HepG2 (cell line): ENCODE results near the gene TPGS1. TPM values are rescaled to one million over a fixed set of nuclear protein-coding genes. Genes with fewer than 3 reads are reported as not detected.

Experiments
- BCL6 ChIP-seq: IDR thresholded peaks from 2 replicates; pipeline ENCODE4 v1.6.1; 2016; ENCODE audit warnings: missing genetic modification reagents, missing compliant biosample characterization
- HHEX ChIP-seq: IDR thresholded peaks from 2 replicates; pipeline ENCODE4 v1.6.1; 2016; ENCODE audit warnings: control low read depth
- IKZF1 ChIP-seq: fragments of 450-650 bp; IDR thresholded peaks from 2 replicates; pipeline ENCODE4 v1.7.1; 2016
- MEF2D ChIP-seq: sonication (generic); formaldehyde crosslinking; IDR thresholded peaks from 2 replicates; pipeline ENCODE4 v1.5.1; 2020; ENCODE audit warnings: mild to moderate bottlenecking, missing genetic modification reagents
- MEIS2 ChIP-seq: sonication (generic); formaldehyde crosslinking; IDR thresholded peaks from 2 replicates; pipeline ENCODE4 v1.9.0; 2021; ENCODE audit warnings: mild to moderate bottlenecking, missing genetic modification reagents
- NKX3-1 ChIP-seq: sonication (generic); formaldehyde crosslinking; IDR thresholded peaks from 2 replicates; pipeline ENCODE4 v1.5.0; 2020; ENCODE audit warnings: missing genetic modification reagents
- PITX1 ChIP-seq: sonication (generic); formaldehyde crosslinking; IDR thresholded peaks from 2 replicates; pipeline ENCODE4 v1.5.1; 2020; ENCODE audit warnings: mild to moderate bottlenecking, missing genetic modification reagents
- POLR2A ChIP-seq, 2 experiments: IDR thresholded peaks; 2 replicates each; pipeline ENCODE4 v1.6.1; 2011; ENCODE audit warnings: low read depth in 2 of 2, low read length in 2 of 2, mild to moderate bottlenecking in 1 of 2, moderate library complexity in 1 of 2; ENCODE audit not compliant: insufficient read depth in 1 of 2
- TAF1 ChIP-seq: sonication (generic); formaldehyde crosslinking; IDR thresholded peaks from 2 replicates; pipeline ENCODE4 v1.4.0; 2020; ENCODE audit warnings: missing genetic modification reagents
- THAP11 ChIP-seq: IDR thresholded peaks from 2 replicates; pipeline ENCODE4 v1.6.1; 2016; ENCODE audit warnings: missing biosample characterization, missing genetic modification reagents
- ZEB1 ChIP-seq: IDR thresholded peaks from 2 replicates; pipeline ENCODE4 v1.6.1; 2012; ENCODE audit warnings: mild to moderate bottlenecking, low read depth, inconsistent platforms; ENCODE audit not compliant: insufficient replicate concordance
- ZFAT ChIP-seq: sonication (generic); formaldehyde crosslinking; conservative IDR thresholded peaks from 2 replicates; pipeline ENCODE4 v1.8.1; 2023; ENCODE audit warnings: missing genetic modification reagents, inconsistent platforms
- ZFX ChIP-seq: sonication (generic); formaldehyde crosslinking; IDR thresholded peaks from 2 replicates; pipeline ENCODE4 v1.4.0; 2020; ENCODE audit warnings: mild to moderate bottlenecking, low read depth, missing genetic modification reagents, moderate library complexity
- ZNF232 ChIP-seq: sonication (generic); formaldehyde crosslinking; IDR thresholded peaks from 2 replicates; pipeline ENCODE4 v1.4.0; 2020; ENCODE audit warnings: missing genetic modification reagents, borderline replicate concordance
- ZNF335 ChIP-seq: sonication (generic); formaldehyde crosslinking; IDR thresholded peaks from 2 replicates; pipeline ENCODE4 v1.4.0; 2020; ENCODE audit warnings: missing genetic modification reagents
- ZNF816 ChIP-seq: sonication (generic); formaldehyde crosslinking; IDR thresholded peaks from 2 replicates; pipeline ENCODE4 v1.8.0; 2022; ENCODE audit warnings: missing genetic modification reagents, mild to moderate bottlenecking, borderline replicate concordance
- polyA plus RNA-seq, 8 experiments: library from polyadenylated mRNA; depleted of rRNA in 3 of 8; stranded (reverse) in 7 of 8; unstranded in 1 of 8; fragments of >200 nt; fragmentation: Illumina TruSeq in 4 of 8; extraction: Trizol in 4 of 8; gene quantifications; 2 replicates each; pipeline versions ENCODE4 v1.2.1 to v1.2.3, GENCODE V29; 2011 to 2016; ENCODE audit warnings: low read depth in 4 of 8, missing spikeins in 1 of 8, mixed read lengths in 1 of 8; ENCODE audit not compliant: insufficient read depth in 1 of 8
- total RNA-seq, 5 experiments: library from RNA; depleted of rRNA; stranded (reverse); fragments of >200 nt; fragmentation: Illumina TruSeq; extraction: Trizol; gene quantifications; 2 replicates each; pipeline ENCODE4 v1.2.3, GENCODE V29; 2016; ENCODE audit warnings: low read depth in 1 of 5
- TF ChIP-seq, protein P1 (sequence below): sonication (generic); formaldehyde crosslinking; IDR thresholded peaks from 2 replicates; pipeline ENCODE4 v1.4.0; 2020; ENCODE audit warnings: missing genetic modification reagents
- TF ChIP-seq, protein P2 (sequence below): sonication (generic); formaldehyde crosslinking; IDR thresholded peaks from 2 replicates; pipeline ENCODE4 v1.4.0; 2020; ENCODE audit warnings: low read depth, missing genetic modification reagents
- TF ChIP-seq, protein P3 (sequence below): sonication (generic); formaldehyde crosslinking; conservative IDR thresholded peaks from 2 replicates; pipeline ENCODE4 v1.4.0; 2020; ENCODE audit warnings: missing genetic modification reagents

The TPGS1 gene
- total and polyA plus RNA-seq, 2 of the 13 experiments (the other 11 are each of a cell fraction or from before 2014, with no cell fraction given): 1.1 to 6.2 TPM

DNA sequence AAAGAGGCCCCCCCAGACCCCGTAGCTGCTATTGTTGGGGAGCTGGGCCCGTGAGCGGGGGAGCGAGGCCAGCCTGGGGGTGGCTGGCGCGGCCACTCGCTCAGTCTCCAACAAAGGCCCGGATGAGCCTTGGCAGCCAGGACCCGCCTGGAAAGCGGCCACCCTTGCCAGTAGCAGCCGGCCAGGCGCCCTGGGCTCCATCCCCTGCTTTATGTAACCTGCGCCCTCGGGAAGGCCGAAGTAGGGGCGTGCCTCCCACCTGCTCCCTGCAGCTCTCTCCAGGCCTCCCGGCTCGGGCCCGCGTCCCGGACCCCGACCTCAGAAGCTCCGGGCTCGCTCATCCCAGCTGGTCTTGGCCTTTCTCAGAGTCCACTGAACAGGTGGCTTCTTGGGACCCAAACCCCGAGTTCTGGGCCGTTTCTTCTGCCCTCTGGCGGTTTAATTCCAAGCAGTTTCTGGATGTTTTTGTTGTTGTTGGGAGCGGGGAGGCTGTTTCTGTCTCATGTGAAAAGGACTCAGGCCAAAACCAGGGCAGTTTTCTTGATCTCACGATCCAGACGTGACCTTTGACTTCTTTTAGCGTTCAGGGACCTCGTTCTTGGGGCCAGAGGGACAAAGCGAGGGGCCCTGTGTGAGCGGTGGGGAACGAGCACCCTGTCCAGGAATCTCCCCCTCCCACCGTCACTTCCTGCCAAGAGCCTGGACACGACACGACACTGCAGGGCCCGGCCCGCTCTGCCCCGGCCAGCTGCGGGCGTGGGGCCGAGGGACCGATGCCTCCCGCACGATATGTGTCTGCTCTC lies 25.5 kb downstream of the TPGS1 start (continued):
- TF ChIP-seq THAP11 (CRISPR knock-in tag): peak; percentile 37
- TF ChIP-seq MEF2D (CRISPR knock-in tag): peak; percentile 39; the same call in 1 of the 2 replicates
- TF ChIP-seq ZFAT (CRISPR knock-in tag): peak; percentile 21; the same call in 1 of the 2 replicates
- TF ChIP-seq NKX3-1: peak; percentile 65; the same call in 1 of the 2 replicates
- no peak for TF ChIP-seq ZNF335 (CRISPR knock-in tag)
- peak; percentile 38; the same call in 1 of the 2 replicates for TF ChIP-seq TAF1
- peak; percentile 43; the same call in 1 of the 2 replicates for TF ChIP-seq ZNF232
- 0 out of 2 replicates have a peak, but pooled peaks have one; percentile 4 for TF ChIP-seq PITX1 (CRISPR knock-in tag)
- TF ChIP-seq, protein P1, sequence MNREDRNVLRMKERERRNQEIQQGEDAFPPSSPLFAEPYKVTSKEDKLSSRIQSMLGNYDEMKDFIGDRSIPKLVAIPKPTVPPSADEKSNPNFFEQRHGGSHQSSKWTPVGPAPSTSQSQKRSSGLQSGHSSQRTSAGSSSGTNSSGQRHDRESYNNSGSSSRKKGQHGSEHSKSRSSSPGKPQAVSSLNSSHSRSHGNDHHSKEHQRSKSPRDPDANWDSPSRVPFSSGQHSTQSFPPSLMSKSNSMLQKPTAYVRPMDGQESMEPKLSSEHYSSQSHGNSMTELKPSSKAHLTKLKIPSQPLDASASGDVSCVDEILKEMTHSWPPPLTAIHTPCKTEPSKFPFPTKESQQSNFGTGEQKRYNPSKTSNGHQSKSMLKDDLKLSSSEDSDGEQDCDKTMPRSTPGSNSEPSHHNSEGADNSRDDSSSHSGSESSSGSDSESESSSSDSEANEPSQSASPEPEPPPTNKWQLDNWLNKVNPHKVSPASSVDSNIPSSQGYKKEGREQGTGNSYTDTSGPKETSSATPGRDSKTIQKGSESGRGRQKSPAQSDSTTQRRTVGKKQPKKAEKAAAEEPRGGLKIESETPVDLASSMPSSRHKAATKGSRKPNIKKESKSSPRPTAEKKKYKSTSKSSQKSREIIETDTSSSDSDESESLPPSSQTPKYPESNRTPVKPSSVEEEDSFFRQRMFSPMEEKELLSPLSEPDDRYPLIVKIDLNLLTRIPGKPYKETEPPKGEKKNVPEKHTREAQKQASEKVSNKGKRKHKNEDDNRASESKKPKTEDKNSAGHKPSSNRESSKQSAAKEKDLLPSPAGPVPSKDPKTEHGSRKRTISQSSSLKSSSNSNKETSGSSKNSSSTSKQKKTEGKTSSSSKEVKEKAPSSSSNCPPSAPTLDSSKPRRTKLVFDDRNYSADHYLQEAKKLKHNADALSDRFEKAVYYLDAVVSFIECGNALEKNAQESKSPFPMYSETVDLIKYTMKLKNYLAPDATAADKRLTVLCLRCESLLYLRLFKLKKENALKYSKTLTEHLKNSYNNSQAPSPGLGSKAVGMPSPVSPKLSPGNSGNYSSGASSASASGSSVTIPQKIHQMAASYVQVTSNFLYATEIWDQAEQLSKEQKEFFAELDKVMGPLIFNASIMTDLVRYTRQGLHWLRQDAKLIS (CRISPR knock-in tag): no peak
- no peak for TF ChIP-seq ZNF816
- TF ChIP-seq BCL6 (CRISPR knock-in tag): peak; percentile 90
- no peak for TF ChIP-seq IKZF1
- no peak; the same call in 1 of the 2 replicates for TF ChIP-seq MEIS2 (CRISPR knock-in tag)
- no peak for TF ChIP-seq ZEB1
- peak; percentile 84 for TF ChIP-seq ZFX (CRISPR knock-in tag)
- TF ChIP-seq, protein P2, sequence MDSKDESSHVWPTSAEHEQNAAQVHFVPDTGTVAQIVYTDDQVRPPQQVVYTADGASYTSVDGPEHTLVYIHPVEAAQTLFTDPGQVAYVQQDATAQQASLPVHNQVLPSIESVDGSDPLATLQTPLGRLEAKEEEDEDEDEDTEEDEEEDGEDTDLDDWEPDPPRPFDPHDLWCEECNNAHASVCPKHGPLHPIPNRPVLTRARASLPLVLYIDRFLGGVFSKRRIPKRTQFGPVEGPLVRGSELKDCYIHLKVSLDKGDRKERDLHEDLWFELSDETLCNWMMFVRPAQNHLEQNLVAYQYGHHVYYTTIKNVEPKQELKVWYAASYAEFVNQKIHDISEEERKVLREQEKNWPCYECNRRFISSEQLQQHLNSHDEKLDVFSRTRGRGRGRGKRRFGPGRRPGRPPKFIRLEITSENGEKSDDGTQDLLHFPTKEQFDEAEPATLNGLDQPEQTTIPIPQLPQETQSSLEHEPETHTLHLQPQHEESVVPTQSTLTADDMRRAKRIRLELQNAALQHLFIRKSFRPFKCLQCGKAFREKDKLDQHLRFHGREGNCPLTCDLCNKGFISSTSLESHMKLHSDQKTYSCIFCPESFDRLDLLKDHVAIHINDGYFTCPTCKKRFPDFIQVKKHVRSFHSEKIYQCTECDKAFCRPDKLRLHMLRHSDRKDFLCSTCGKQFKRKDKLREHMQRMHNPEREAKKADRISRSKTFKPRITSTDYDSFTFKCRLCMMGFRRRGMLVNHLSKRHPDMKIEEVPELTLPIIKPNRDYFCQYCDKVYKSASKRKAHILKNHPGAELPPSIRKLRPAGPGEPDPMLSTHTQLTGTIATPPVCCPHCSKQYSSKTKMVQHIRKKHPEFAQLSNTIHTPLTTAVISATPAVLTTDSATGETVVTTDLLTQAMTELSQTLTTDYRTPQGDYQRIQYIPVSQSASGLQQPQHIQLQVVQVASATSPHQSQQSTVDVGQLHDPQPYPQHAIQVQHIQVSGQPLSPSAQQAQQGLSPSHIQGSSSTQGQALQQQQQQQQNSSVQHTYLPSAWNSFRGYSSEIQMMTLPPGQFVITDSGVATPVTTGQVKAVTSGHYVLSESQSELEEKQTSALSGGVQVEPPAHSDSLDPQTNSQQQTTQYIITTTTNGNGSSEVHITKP: no peak
- TF ChIP-seq, protein P3, sequence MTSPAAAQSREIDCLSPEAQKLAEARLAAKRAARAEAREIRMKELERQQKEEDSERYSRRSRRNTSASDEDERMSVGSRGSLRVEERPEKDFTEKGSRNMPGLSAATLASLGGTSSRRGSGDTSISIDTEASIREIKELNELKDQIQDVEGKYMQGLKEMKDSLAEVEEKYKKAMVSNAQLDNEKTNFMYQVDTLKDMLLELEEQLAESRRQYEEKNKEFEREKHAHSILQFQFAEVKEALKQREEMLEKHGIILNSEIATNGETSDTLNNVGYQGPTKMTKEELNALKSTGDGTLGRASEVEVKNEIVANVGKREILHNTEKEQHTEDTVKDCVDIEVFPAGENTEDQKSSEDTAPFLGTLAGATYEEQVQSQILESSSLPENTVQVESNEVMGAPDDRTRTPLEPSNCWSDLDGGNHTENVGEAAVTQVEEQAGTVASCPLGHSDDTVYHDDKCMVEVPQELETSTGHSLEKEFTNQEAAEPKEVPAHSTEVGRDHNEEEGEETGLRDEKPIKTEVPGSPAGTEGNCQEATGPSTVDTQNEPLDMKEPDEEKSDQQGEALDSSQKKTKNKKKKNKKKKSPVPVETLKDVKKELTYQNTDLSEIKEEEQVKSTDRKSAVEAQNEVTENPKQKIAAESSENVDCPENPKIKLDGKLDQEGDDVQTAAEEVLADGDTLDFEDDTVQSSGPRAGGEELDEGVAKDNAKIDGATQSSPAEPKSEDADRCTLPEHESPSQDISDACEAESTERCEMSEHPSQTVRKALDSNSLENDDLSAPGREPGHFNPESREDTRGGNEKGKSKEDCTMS (CRISPR knock-in tag): no peak
- TF ChIP-seq HHEX (CRISPR knock-in tag): peak; percentile 69
- TF ChIP-seq POLR2A (IDR thresholded peaks at IDR 0.05; ENCODE audit: insufficient read depth in 1 of 2, low read depth in 2 of 2, low read length in 2 of 2): 0 out of 4 replicates have a peak, but pooled peaks of 1 of the 2 experiments have one; percentile 11
